Type B pancreatic cell (in vitro differentiated cells): ENCODE measurements around the gene TOMT. TPM values are rescaled to one million over a fixed set of nuclear protein-coding genes. Genes with fewer than 3 reads are reported as not detected.

ENCODE experiments used
- DNase-seq: peaks from one replicate; pipeline ENCODE4 v3.0.0; 2021; ENCODE audit warnings: mixed read lengths; ENCODE audit not compliant: unreplicated experiment; ENCODE audit errors: extremely low spot score
- H3K27ac Mint-ChIP-seq: 2 replicates; pipeline ENCODE4 v1.8.0; 2021; ENCODE audit warnings: mild to moderate bottlenecking, mixed read lengths
- H3K27me3 Mint-ChIP-seq: 2 replicates; pipeline ENCODE4 v1.8.0; 2021; ENCODE audit warnings: mixed read lengths
- H3K36me3 Mint-ChIP-seq: 2 replicates; pipeline ENCODE4 v1.8.0; 2021; ENCODE audit warnings: mixed read lengths
- H3K4me1 Mint-ChIP-seq: one replicate; pipeline ENCODE4 v1.8.0; 2021; ENCODE audit warnings: mixed read lengths; ENCODE audit not compliant: unreplicated experiment
- H3K4me3 Mint-ChIP-seq: 2 replicates; pipeline ENCODE4 v1.8.0; 2021; ENCODE audit warnings: mild to moderate bottlenecking, mixed read lengths
- H3K9me3 Mint-ChIP-seq: 2 replicates; pipeline ENCODE4 v1.8.0; 2021; ENCODE audit warnings: mixed read lengths
- CTCF ChIP-seq: fragments of 200-600 bp; sonication (generic); conservative IDR thresholded peaks from 2 replicates; pipeline ENCODE4 v1.5.0; 2021; ENCODE audit warnings: antibody characterized with exemption, mild to moderate bottlenecking
- total RNA-seq: library from RNA; stranded (reverse); gene quantifications from 2 replicates; pipeline ENCODE4 v1.2.1, GENCODE V29; 2021; ENCODE audit warnings: low replicate concordance

TOMT gene
- total RNA-seq, 1 donor from 2014 or later = not detected

- no peak overlapping the region for H3K27ac Mint-ChIP-seq
- no peak overlapping the region for H3K4me3 Mint-ChIP-seq
- DNase-seq = no peak
- H3K4me1 Mint-ChIP-seq = peaks cover 48% of the 10 kb centered on the region
- H3K36me3 Mint-ChIP-seq = peaks cover 12% of the 10 kb centered on the region
- no peak for TF ChIP-seq CTCF
- H3K9me3 Mint-ChIP-seq = peaks cover 2% of the 10 kb centered on the region
- H3K27me3 Mint-ChIP-seq = no peaks in the 10 kb centered on the region
Observed at GRCh38 chr11:72075756-72076155, 30.0 kb upstream of the TOMT start.

GRCh38 chr11:72078477-72078876 is 27.2 kb upstream of the TOMT start:
- Mint-ChIP-seq H3K4me1 (peaks cover 46% of the 10 kb centered on the region), H3K36me3 (peaks cover 8% of the 10 kb centered on the region), H3K27ac (peak overlapping the region; percentile 86), H3K4me3 (peak overlapping the region; percentile 96), H3K9me3 (peaks cover 4% of the 10 kb centered on the region), H3K27me3 (no peaks in the 10 kb centered on the region)
- no peak for DNase-seq
- TF ChIP-seq CTCF = no peak

- peak overlapping the region; percentile 99 for H3K27ac Mint-ChIP-seq
- peak overlapping the region; percentile 96 for H3K4me3 Mint-ChIP-seq
- H3K9me3 Mint-ChIP-seq = peaks cover 4% of the 10 kb centered on the region
- H3K27me3 Mint-ChIP-seq = no peaks in the 10 kb centered on the region
- DNase-seq = no peak
- H3K4me1 Mint-ChIP-seq = peaks cover 49% of the 10 kb centered on the region
- H3K36me3 Mint-ChIP-seq = peaks cover 7% of the 10 kb centered on the region
- TF ChIP-seq CTCF = no peak
Observed at GRCh38 chr11:72079819-72080325, 25.9 kb upstream of the TOMT start.

- DNase-seq = peak; percentile 98
- peaks cover 44% of the 10 kb centered on the region for H3K4me1 Mint-ChIP-seq
- TF ChIP-seq CTCF = no peak
- peak within 1 kb of the TSS; percentile 99 for H3K27ac Mint-ChIP-seq
- H3K27me3 Mint-ChIP-seq = no peaks in the 10 kb centered on the region
- peaks cover 7% of the 10 kb centered on the region for H3K36me3 Mint-ChIP-seq
- peaks cover 4% of the 10 kb centered on the region for H3K9me3 Mint-ChIP-seq
- H3K4me3 Mint-ChIP-seq = peak within 1 kb of the TSS; percentile 96
Observed at GRCh38 chr11:72080326-72081183, 25.2 kb upstream of the TOMT start, which contains the start of the genes LRRC51 and NUMA1. Gene LRRC51, plus strand, starts transcription at chr11:72080850. Its CDS starts 8,234 bp downstream, at chr11:72089084. Gene NUMA1, minus strand, starts transcription at chr11:72080542. Its CDS starts 44,599 bp downstream, at chr11:72035943.

GRCh38 chr11:72081184-72081644 is 24.5 kb upstream of the TOMT start:
- no peak for DNase-seq
- Mint-ChIP-seq H3K36me3 (peaks cover 10% of the 10 kb centered on the region), H3K27ac (peak overlapping the region; percentile 99), H3K27me3 (no peaks in the 10 kb centered on the region), H3K4me3 (peak overlapping the region; percentile 96), H3K9me3 (peaks cover 4% of the 10 kb centered on the region), H3K4me1 (peaks cover 46% of the 10 kb centered on the region)
- no peak for TF ChIP-seq CTCF
